22Rv1 (cell line): Measurements from ENCODE around the gene GAREM1.

Experiments
- H3K27ac ChIP-seq: fragments of 450-650 bp; 2 replicates; pipeline ENCODE4 v1.5.1; 2017
- CTCF ChIP-seq: fragments of 450-650 bp; IDR thresholded peaks from 2 replicates; pipeline ENCODE4 v1.5.1; 2017; ENCODE audit warnings: mild to moderate bottlenecking
- ZFX ChIP-seq: fragments of 450-650 bp; IDR thresholded peaks from 2 replicates; pipeline ENCODE4 v1.6.1; 2017; ENCODE audit warnings: antibody characterized with exemption, borderline replicate concordance

GAREM1 gene

GRCh38 chr18:32405588-32405987 lies 65.1 kb downstream of the GAREM1 start:
- no peak overlapping the region for H3K27ac ChIP-seq
- TF ChIP-seq CTCF = no peak
- TF ChIP-seq ZFX = no peak

GRCh38 chr18:32401621-32402020 lies 69.1 kb downstream of the GAREM1 start:
- TF ChIP-seq ZFX = no peak
- TF ChIP-seq CTCF = no peak

GRCh38 chr18:32393407-32393806 lies 77.3 kb downstream of the GAREM1 start:
- no peak for TF ChIP-seq ZFX
- TF ChIP-seq CTCF = no peak
- no peak overlapping the region for H3K27ac ChIP-seq

More at GRCh38 chr18:32401621-32402020, 69.1 kb downstream of the GAREM1 start:
- H3K27ac ChIP-seq = no peak overlapping the region

GRCh38 chr18:32391126-32391525 lies 79.6 kb downstream of the GAREM1 start:
- TF ChIP-seq ZFX = no peak
- no peak for TF ChIP-seq CTCF
- no peak overlapping the region for H3K27ac ChIP-seq

- TF ChIP-seq ZFX = no peak
- no peak for TF ChIP-seq CTCF
- H3K27ac ChIP-seq = no peak overlapping the region
Measured at GRCh38 chr18:32389858-32390257, 80.8 kb downstream of the GAREM1 start.

GRCh38 chr18:32389191-32389590 lies 81.5 kb downstream of the GAREM1 start:
- TF ChIP-seq ZFX = no peak
- TF ChIP-seq CTCF = no peak
- H3K27ac ChIP-seq = no peak overlapping the region

- no peak for TF ChIP-seq CTCF
- TF ChIP-seq ZFX = no peak
- H3K27ac ChIP-seq = no peak overlapping the region
Measured at GRCh38 chr18:32386471-32386870, 84.2 kb downstream of the GAREM1 start.
